K562 (cell line): ENCODE measurements around the gene SMOC2. TPM values are rescaled to one million over a fixed set of nuclear protein-coding genes. Genes with fewer than 3 reads are reported as not detected.

Source experiments
- CTBP1 ChIP-seq: fragments of 450-650 bp; IDR thresholded peaks from 2 replicates; pipeline ENCODE4 v1.6.1; 2016; ENCODE audit warnings: borderline replicate concordance
- ELF2 ChIP-seq: fragments of 250-450 bp; sonication (Bioruptor Pico); IDR thresholded peaks from 2 replicates; pipeline ENCODE4 v1.5.0; 2021; ENCODE audit warnings: mild to moderate bottlenecking
- HOXB6 ChIP-seq: fragments of 250-450 bp; sonication (Bioruptor Pico); IDR thresholded peaks from 2 replicates; pipeline ENCODE4 v1.5.1; 2022; ENCODE audit warnings: mild to moderate bottlenecking, borderline replicate concordance
- NFRKB ChIP-seq: fragments of 450-650 bp; IDR thresholded peaks from 2 replicates; pipeline ENCODE4 v1.6.1; 2016; ENCODE audit warnings: low read depth
- PREB ChIP-seq: sonication (generic); formaldehyde crosslinking; IDR thresholded peaks from 2 replicates; pipeline ENCODE4 v1.8.1; 2023; ENCODE audit warnings: mild to moderate bottlenecking, missing genetic modification reagents
- SMARCA4 ChIP-seq: fragments of 450-650 bp; IDR thresholded peaks from 2 replicates; pipeline ENCODE4 v1.6.1; 2016
- SPI1 ChIP-seq: IDR thresholded peaks from 2 replicates; pipeline ENCODE4 v1.6.1; 2011; ENCODE audit warnings: low read depth, low read length, control low read depth, borderline replicate concordance
- TCFL5 ChIP-seq: fragments of 250-450 bp; sonication (Bioruptor Pico); conservative IDR thresholded peaks from 2 replicates; pipeline ENCODE4 v1.6.1; 2021; ENCODE audit warnings: mild to moderate bottlenecking, moderate library complexity, matching md5 sums
- ZNF764 ChIP-seq: fragments of 250-450 bp; sonication (Bioruptor Pico); IDR thresholded peaks from 2 replicates; pipeline ENCODE4 v1.4.0; 2020; ENCODE audit warnings: low read depth, mild to moderate bottlenecking, moderate library complexity
- polyA plus RNA-seq, 8 experiments: library from polyadenylated mRNA; depleted of rRNA in 4 of 8; stranded (reverse) in 5 of 8; unstranded in 3 of 8; fragments of >200 nt; fragmentation: Nextera tagmentation in 2 of 8; fragmentation: Illumina TruSeq in 1 of 8; extraction: Ambion mirVana in 2 of 8; extraction: Trizol in 1 of 8; gene quantifications; 2 replicates each; pipeline versions ENCODE4 v1.2.1 to v1.2.3, GENCODE V29; 2011 to 2014; ENCODE audit warnings: inconsistent platforms in 1 of 8, missing spikeins in 1 of 8
- total RNA-seq, 7 experiments: library from RNA; depleted of rRNA in 6 of 7; stranded (reverse); fragments of >200 nt in 6 of 7; fragmentation: Illumina TruSeq in 2 of 7; extraction: Trizol in 2 of 7; gene quantifications; 2 replicates each; pipeline versions ENCODE4 v1.2.1 to v1.2.3, GENCODE V29; 2011 to 2021; ENCODE audit warnings: low replicate concordance in 1 of 7
- TF ChIP-seq, protein P1 (sequence below): fragments of 450-650 bp; IDR thresholded peaks from 2 replicates; pipeline ENCODE4 v1.6.1; 2016; ENCODE audit warnings: mild to moderate bottlenecking, moderate library complexity
- TF ChIP-seq, protein P2 (sequence below), 2 experiments: fragments of 150-350 bp in 1 of 2; IDR thresholded peaks; 2 replicates each; pipeline ENCODE4 v1.6.1; 2012 to 2016; ENCODE audit warnings: low read depth in 2 of 2, low read length in 2 of 2, mild to moderate bottlenecking in 1 of 2, moderate library complexity in 1 of 2

SMOC2 gene
- total and polyA plus RNA-seq, 9 of the 15 experiments (the other 6 are each of a cell fraction or from before 2014, with no cell fraction given): 0.45 to 2.3 (median 1.1) TPM

DNA sequence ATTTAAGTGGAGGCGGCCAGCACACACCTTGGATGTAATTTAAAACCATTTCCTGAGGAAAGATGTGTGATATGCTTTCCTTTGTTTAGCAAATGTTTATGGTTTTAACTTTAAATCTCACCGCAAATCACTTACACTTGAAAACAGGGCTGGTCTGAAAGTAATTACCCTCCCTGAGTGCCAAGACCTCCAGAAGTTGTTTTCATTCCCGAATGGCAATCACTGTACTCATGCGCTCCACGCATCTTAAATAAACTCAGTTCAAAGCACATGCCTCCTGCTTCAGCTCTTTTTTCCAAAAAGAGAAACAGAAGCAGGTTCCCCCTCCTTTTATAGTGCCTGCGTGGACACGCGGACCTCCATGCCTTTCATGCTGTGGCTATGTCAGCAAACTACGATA is 224.0 kb downstream of the SMOC2 start (continued):
- TF ChIP-seq, protein P1, sequence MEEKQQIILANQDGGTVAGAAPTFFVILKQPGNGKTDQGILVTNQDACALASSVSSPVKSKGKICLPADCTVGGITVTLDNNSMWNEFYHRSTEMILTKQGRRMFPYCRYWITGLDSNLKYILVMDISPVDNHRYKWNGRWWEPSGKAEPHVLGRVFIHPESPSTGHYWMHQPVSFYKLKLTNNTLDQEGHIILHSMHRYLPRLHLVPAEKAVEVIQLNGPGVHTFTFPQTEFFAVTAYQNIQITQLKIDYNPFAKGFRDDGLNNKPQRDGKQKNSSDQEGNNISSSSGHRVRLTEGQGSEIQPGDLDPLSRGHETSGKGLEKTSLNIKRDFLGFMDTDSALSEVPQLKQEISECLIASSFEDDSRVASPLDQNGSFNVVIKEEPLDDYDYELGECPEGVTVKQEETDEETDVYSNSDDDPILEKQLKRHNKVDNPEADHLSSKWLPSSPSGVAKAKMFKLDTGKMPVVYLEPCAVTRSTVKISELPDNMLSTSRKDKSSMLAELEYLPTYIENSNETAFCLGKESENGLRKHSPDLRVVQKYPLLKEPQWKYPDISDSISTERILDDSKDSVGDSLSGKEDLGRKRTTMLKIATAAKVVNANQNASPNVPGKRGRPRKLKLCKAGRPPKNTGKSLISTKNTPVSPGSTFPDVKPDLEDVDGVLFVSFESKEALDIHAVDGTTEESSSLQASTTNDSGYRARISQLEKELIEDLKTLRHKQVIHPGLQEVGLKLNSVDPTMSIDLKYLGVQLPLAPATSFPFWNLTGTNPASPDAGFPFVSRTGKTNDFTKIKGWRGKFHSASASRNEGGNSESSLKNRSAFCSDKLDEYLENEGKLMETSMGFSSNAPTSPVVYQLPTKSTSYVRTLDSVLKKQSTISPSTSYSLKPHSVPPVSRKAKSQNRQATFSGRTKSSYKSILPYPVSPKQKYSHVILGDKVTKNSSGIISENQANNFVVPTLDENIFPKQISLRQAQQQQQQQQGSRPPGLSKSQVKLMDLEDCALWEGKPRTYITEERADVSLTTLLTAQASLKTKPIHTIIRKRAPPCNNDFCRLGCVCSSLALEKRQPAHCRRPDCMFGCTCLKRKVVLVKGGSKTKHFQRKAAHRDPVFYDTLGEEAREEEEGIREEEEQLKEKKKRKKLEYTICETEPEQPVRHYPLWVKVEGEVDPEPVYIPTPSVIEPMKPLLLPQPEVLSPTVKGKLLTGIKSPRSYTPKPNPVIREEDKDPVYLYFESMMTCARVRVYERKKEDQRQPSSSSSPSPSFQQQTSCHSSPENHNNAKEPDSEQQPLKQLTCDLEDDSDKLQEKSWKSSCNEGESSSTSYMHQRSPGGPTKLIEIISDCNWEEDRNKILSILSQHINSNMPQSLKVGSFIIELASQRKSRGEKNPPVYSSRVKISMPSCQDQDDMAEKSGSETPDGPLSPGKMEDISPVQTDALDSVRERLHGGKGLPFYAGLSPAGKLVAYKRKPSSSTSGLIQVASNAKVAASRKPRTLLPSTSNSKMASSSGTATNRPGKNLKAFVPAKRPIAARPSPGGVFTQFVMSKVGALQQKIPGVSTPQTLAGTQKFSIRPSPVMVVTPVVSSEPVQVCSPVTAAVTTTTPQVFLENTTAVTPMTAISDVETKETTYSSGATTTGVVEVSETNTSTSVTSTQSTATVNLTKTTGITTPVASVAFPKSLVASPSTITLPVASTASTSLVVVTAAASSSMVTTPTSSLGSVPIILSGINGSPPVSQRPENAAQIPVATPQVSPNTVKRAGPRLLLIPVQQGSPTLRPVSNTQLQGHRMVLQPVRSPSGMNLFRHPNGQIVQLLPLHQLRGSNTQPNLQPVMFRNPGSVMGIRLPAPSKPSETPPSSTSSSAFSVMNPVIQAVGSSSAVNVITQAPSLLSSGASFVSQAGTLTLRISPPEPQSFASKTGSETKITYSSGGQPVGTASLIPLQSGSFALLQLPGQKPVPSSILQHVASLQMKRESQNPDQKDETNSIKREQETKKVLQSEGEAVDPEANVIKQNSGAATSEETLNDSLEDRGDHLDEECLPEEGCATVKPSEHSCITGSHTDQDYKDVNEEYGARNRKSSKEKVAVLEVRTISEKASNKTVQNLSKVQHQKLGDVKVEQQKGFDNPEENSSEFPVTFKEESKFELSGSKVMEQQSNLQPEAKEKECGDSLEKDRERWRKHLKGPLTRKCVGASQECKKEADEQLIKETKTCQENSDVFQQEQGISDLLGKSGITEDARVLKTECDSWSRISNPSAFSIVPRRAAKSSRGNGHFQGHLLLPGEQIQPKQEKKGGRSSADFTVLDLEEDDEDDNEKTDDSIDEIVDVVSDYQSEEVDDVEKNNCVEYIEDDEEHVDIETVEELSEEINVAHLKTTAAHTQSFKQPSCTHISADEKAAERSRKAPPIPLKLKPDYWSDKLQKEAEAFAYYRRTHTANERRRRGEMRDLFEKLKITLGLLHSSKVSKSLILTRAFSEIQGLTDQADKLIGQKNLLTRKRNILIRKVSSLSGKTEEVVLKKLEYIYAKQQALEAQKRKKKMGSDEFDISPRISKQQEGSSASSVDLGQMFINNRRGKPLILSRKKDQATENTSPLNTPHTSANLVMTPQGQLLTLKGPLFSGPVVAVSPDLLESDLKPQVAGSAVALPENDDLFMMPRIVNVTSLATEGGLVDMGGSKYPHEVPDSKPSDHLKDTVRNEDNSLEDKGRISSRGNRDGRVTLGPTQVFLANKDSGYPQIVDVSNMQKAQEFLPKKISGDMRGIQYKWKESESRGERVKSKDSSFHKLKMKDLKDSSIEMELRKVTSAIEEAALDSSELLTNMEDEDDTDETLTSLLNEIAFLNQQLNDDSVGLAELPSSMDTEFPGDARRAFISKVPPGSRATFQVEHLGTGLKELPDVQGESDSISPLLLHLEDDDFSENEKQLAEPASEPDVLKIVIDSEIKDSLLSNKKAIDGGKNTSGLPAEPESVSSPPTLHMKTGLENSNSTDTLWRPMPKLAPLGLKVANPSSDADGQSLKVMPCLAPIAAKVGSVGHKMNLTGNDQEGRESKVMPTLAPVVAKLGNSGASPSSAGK: no peak
- TF ChIP-seq TCFL5 (CRISPR knock-in tag) (no peak), SMARCA4 (no peak), CTBP1 (no peak), HOXB6 (CRISPR knock-in tag) (no peak), ZNF764 (CRISPR knock-in tag) (no peak), ELF2 (no peak), NFRKB (no peak), SPI1 (no peak), PREB (CRISPR knock-in tag) (no peak)
- TF ChIP-seq, protein P2, sequence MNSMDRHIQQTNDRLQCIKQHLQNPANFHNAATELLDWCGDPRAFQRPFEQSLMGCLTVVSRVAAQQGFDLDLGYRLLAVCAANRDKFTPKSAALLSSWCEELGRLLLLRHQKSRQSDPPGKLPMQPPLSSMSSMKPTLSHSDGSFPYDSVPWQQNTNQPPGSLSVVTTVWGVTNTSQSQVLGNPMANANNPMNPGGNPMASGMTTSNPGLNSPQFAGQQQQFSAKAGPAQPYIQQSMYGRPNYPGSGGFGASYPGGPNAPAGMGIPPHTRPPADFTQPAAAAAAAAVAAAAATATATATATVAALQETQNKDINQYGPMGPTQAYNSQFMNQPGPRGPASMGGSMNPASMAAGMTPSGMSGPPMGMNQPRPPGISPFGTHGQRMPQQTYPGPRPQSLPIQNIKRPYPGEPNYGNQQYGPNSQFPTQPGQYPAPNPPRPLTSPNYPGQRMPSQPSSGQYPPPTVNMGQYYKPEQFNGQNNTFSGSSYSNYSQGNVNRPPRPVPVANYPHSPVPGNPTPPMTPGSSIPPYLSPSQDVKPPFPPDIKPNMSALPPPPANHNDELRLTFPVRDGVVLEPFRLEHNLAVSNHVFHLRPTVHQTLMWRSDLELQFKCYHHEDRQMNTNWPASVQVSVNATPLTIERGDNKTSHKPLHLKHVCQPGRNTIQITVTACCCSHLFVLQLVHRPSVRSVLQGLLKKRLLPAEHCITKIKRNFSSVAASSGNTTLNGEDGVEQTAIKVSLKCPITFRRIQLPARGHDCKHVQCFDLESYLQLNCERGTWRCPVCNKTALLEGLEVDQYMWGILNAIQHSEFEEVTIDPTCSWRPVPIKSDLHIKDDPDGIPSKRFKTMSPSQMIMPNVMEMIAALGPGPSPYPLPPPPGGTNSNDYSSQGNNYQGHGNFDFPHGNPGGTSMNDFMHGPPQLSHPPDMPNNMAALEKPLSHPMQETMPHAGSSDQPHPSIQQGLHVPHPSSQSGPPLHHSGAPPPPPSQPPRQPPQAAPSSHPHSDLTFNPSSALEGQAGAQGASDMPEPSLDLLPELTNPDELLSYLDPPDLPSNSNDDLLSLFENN (IDR thresholded peaks at IDR 0.05; ENCODE audit: low read depth in 2 of 2, low read length in 2 of 2): no peak
